AG09319 (cell line): Measurements from ENCODE around the gene GTF3C1.

Source experiments
- DNase-seq: peaks from one replicate; pipeline ENCODE4 v3.0.0-alpha.2; 2010; ENCODE audit warnings: low read depth; ENCODE audit errors: extremely low read depth
- CTCF ChIP-seq: IDR thresholded peaks from 2 replicates; pipeline ENCODE4 v1.5.1; 2011; ENCODE audit warnings: low read depth, mild to moderate bottlenecking, inconsistent platforms, low read length, moderate library complexity

The GTF3C1 gene

DNA sequence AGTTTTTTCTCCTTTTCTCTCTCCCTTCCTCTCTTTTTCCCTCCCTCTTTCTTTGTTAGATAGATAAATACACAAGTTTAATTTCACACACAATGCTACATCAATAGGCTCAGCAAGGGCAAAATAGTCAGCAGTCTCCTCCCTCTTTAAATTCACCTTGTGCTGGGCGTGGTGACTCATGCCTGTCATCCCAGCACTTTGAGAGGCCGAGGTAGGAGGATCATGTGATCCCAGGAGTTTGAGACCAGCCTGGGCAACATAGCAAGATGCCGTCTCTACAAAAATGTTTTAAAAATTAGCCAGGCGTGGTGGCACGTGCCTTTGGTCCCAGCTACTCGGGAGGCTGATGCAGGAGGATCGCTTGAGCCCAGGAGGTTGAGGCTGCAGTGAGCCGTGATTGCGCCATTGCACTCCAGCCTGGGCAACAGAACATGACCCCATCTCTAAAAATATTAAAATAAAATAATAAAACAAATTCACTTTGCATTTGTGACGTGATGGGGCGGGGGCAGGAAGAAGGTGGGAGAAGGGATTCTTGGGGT, 120.3 kb downstream of the GTF3C1 start:
- no peak for TF ChIP-seq CTCF
- no peak for DNase-seq

- no peak for DNase-seq
- TF ChIP-seq CTCF, result no peak; the same call in 1 of the 2 replicates
Measured at GRCh38 chr16:27428026-27428785, 121.5 kb downstream of the GTF3C1 start.

DNA sequence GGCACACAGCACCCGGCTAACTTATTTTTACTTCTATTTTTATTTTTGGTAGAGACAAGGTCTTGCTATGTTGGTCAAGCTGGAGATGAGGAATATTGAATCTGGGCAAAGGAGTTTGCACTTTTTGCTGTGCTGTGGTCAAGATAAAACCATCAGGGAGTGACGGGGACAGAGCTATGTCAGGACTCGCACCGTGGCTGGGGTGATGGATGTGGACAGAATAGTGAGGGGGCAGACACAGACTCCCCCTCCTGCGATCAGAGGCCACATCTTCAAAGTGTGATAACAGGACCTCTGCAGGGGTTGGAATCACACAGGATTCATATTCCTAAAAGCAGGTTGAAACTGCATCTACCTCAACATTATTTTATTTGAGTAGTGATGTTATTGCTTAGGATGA, 122.2 kb downstream of the GTF3C1 start:
- DNase-seq, result no peak
- TF ChIP-seq CTCF, result no peak

DNA sequence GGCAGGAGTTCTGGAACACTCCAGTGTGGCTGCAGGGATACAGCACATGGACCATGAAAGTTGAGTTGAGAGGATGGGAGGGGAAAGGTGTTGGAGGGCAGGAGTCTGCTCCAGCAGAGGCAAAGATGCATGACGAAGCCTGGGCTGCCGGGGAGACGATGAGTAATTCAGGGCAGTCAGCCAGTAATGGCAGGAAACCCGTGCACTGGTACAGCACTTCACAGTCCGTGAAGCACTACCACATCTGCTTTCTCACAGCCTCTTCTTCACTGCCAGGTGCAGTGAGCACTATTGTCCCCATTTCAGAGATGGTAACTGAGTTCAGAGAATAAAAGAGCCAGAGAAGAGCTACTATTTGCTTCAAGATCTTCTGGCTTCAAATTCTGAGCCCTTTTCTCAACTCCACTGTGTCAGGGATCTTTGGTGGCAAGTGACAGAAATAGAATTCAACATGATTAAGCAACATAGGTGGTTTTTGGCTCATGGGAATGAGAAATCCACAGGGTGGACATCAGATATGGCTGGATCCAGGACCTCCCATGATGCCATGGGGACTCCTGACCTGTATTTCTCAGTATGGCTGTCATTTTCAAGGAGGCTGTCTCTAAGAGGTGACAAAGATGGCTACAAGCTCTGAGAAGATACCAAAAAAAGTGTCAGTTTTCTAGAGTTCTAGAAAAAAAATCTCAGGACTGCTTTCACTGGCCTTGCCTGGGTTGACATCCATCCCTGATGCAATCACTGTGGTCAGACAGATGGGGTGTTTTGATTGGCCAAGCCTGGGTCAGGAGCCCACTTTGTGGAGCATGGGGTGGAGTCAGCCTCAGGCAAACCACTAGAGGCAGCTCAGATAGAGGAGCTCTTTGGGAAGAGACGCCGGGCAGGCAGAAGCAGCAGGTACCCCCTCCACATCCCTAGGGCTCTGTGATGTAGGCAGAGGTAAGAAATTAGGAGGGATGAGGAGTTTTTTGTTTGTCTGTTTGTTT, 123.0 kb downstream of the GTF3C1 start:
- TF ChIP-seq CTCF, result no peak; the same call in 1 of the 2 replicates
- DNase-seq, result peak; percentile 53

GRCh38 chr16:27425961-27426360, 123.8 kb downstream of the GTF3C1 start:
- no peak for DNase-seq
- TF ChIP-seq CTCF, result no peak

DNA sequence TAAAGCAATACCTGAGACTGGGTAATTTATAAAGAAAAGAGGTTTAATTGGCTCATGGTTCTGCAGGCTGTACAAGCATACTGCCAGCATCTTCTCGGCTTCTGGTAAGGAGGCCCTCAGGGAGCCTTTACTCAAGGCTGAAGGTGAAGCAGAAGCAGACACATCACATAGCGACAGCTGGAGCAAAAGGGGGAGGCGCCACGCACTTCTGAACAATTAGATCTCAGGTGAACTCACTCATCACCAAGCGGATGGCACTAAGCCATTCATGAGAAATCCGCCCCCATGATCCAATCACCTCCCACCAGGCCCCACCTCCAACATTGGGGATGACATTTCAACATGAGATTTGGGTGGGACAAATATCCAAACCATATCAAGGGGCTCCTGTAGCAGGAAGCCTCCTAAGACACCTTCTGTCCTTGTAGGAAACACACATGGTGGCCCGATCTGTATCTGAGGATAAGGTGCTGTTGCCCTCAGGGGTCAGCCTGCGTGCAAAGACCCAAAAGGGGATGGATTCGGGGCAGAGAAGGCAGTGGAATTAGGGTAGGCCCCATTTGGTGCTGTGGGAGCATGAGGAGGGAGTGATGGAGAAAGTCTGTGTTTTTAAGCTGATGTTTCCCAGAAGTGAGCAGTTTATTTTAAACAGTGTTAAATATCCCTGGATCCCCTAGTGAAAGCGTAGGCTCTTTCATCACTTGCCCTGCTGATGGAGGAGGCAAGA, 124.8 kb downstream of the GTF3C1 start:
- DNase-seq, result no peak
- TF ChIP-seq CTCF, result no peak
